Measurements from ENCODE around the gene FBXO38. TPM values are rescaled to one million over a fixed set of nuclear protein-coding genes. Genes with fewer than 3 reads are reported as not detected.

Gene FBXO38
- total and polyA plus RNA-seq, 2 of the 13 experiments (the other 11 are each of a cell fraction or from before 2014, with no cell fraction given): 24.8 to 35.9 TPM

- TF ChIP-seq MNT (IDR thresholded peaks at IDR 0.05) (no peak), PAWR (CRISPR knock-in tag; IDR thresholded peaks at IDR 0.05; ENCODE audit: borderline replicate concordance) (no peak), RBM39 (IDR thresholded peaks at IDR 0.05; ENCODE audit: low read depth, low read length, poor library complexity, severe bottlenecking) (no peak), ZNF790 (CRISPR knock-in tag; IDR thresholded peaks at IDR 0.05; ENCODE audit: borderline replicate concordance) (no peak), NCOA2 (CRISPR knock-in tag; IDR thresholded peaks at IDR 0.05) (no peak), ZSCAN29 (CRISPR knock-in tag; conservative IDR thresholded peaks at IDR 0.05) (no peak), FOXA3 (CRISPR knock-in tag; IDR thresholded peaks at IDR 0.05) (peak; percentile 48), KMT2B (CRISPR knock-in tag; IDR thresholded peaks at IDR 0.05) (no peak), MLLT10 (CRISPR knock-in tag; IDR thresholded peaks at IDR 0.05) (no peak), ZNF30 (CRISPR knock-in tag; IDR thresholded peaks at IDR 0.05) (no peak), EZH2 (conservative IDR thresholded peaks at IDR 0.05; ENCODE audit: low read depth, low read length) (no peak), SOX13 (IDR thresholded peaks at IDR 0.05) (no peak), SOX13 (CRISPR knock-in tag; conservative IDR thresholded peaks at IDR 0.05 in 1 of 2, IDR thresholded peaks at IDR 0.05 in 1 of 2) (0 out of 4 replicates have a peak, but pooled peaks of 1 of the 2 experiments have one; percentile 23), GPBP1L1 (CRISPR knock-in tag; IDR thresholded peaks at IDR 0.05) (no peak), ZNF501 (CRISPR knock-in tag; IDR thresholded peaks at IDR 0.05) (no peak), MED8 (CRISPR knock-in tag; IDR thresholded peaks at IDR 0.05; ENCODE audit: insufficient replicate concordance) (no peak), RAD21 (CRISPR knock-in tag; IDR thresholded peaks at IDR 0.05) (peak; percentile 75), GATA4 (IDR thresholded peaks at IDR 0.05; ENCODE audit: borderline replicate concordance, low read depth) (no peak), ATF4 (CRISPR knock-in tag; IDR thresholded peaks at IDR 0.05) (peak in 1 of 2 experiments; percentile 59; a peak in 2 of 4 replicates), CTCF (CRISPR knock-in tag; IDR thresholded peaks at IDR 0.05) (peak; percentile 89), MXD4 (CRISPR knock-in tag; IDR thresholded peaks at IDR 0.05) (no peak)
- TF ChIP-seq, protein P1, sequence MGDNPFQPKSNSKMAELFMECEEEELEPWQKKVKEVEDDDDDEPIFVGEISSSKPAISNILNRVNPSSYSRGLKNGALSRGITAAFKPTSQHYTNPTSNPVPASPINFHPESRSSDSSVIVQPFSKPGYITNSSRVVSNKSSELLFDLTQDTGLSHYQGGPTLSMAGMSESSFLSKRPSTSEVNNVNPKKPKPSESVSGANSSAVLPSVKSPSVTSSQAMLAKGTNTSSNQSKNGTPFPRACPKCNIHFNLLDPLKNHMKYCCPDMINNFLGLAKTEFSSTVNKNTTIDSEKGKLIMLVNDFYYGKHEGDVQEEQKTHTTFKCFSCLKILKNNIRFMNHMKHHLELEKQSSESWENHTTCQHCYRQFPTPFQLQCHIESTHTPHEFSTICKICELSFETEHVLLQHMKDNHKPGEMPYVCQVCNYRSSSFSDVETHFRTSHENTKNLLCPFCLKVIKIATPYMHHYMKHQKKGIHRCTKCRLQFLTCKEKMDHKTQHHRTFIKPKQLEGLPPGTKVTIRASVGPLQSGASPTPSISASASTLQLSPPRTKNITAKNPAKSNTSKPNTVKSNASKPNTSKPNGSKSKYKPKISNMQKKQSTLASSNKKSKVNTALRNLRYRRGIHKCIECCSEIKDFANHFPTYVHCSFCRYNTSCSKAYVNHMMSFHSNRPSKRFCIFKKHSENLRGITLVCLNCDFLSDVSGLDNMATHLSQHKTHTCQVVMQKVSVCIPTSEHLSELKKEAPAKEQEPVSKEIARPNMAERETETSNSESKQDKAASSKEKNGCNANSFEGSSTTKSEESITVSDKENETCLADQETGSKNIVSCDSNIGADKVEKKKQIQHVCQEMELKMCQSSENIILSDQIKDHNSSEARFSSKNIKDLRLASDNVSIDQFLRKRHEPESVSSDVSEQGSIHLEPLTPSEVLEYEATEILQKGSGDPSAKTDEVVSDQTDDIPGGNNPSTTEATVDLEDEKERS (CRISPR knock-in tag; IDR thresholded peaks at IDR 0.05): no peak
These were observed 8.9 kb upstream of the FBXO38 start (continued) for GRCh38 chr5:148374690-148375360.

Data from HepG2 (cell line).